Endothelial cell (in vitro differentiated cells): Measurements from ENCODE around the gene MRPL36. TPM values are rescaled to one million over a fixed set of nuclear protein-coding genes. Genes with fewer than 3 reads are reported as not detected.

Experiments used
- DNase-seq: peaks from one replicate; pipeline ENCODE4 v3.0.0; 2021; ENCODE audit warnings: low spot score
- H3K27ac Mint-ChIP-seq: one replicate; pipeline ENCODE4 v1.8.0; 2021; ENCODE audit warnings: mixed read lengths, inconsistent platforms; ENCODE audit not compliant: unreplicated experiment
- H3K27me3 Mint-ChIP-seq: one replicate; pipeline ENCODE4 v1.8.0; 2021; ENCODE audit warnings: mild to moderate bottlenecking, moderate library complexity, mixed read lengths, inconsistent platforms; ENCODE audit not compliant: unreplicated experiment
- H3K36me3 Mint-ChIP-seq: one replicate; pipeline ENCODE4 v1.8.0; 2021; ENCODE audit warnings: mild to moderate bottlenecking, low read depth, mixed read lengths, inconsistent platforms; ENCODE audit not compliant: unreplicated experiment
- H3K4me1 Mint-ChIP-seq: one replicate; pipeline ENCODE4 v1.8.0; 2021; ENCODE audit warnings: mild to moderate bottlenecking, mixed read lengths, inconsistent platforms; ENCODE audit not compliant: unreplicated experiment
- H3K4me3 Mint-ChIP-seq: one replicate; pipeline ENCODE4 v1.8.0; 2021; ENCODE audit warnings: mild to moderate bottlenecking, mixed read lengths, inconsistent platforms; ENCODE audit not compliant: unreplicated experiment
- H3K9me3 Mint-ChIP-seq: one replicate; pipeline ENCODE4 v1.8.0; 2021; ENCODE audit warnings: mixed read lengths, inconsistent platforms; ENCODE audit not compliant: unreplicated experiment
- total RNA-seq: library from RNA; stranded (reverse); fragmentation: NEBNext Ultra II Directional; extraction: Animal tissue kit (Norgen Biotek cat#: 25700); gene quantifications from one replicate; pipeline ENCODE4 v1.2.1, GENCODE V29; 2021; ENCODE audit not compliant: unreplicated experiment
- TF ChIP-seq, protein P1 (sequence below): fragments of 200-600 bp; sonication (generic); IDR thresholded peaks from one replicate; pipeline ENCODE4 v1.5.0; 2021; ENCODE audit warnings: antibody characterized with exemption; ENCODE audit not compliant: unreplicated experiment

Gene MRPL36
- total RNA-seq, 1 donor from 2014 or later: 32.5 TPM

DNA sequence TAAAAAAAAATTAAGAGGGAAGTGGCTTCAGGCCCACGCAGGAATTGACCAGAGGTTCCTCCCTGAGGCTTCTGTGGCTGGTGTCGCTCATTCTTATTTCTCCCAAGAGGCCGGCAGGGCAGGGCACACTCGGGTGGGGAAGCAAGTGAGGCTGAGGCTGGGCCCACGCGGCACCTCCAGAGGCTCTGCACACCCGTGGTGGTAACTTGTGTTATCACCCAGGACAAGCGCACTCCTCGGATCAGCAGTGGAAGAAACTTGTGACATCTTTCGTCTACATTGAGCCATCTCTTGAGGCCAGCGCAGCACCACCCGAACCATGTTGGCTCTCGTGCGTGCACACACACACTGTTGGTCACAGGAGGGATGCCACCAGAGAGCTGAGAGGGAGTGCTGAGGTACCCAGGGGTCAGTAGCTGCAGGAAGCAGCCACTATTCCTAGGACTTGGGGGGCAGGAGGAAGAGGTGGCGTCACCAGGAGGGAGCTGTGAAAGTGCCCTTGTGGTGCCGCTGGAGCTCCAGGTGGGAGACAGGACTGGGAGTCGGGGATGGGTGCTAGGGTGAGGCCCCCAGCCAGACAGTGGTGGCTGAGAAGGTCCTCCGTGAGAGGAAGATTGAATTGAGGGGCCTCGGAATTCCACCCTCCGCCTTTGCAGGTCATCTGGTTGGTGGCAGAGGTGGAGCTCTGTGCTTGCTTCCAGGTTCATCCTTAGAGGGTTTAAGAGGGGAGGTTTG is 8.0 kb upstream of the MRPL36 start:
- H3K36me3 Mint-ChIP-seq: peaks cover 36% of the 10 kb centered on the region
- H3K4me3 Mint-ChIP-seq: no peak overlapping the region
- H3K9me3 Mint-ChIP-seq: no peaks in the 10 kb centered on the region
- H3K27me3 Mint-ChIP-seq: no peaks in the 10 kb centered on the region
- DNase-seq: no peak
- TF ChIP-seq, protein P1, sequence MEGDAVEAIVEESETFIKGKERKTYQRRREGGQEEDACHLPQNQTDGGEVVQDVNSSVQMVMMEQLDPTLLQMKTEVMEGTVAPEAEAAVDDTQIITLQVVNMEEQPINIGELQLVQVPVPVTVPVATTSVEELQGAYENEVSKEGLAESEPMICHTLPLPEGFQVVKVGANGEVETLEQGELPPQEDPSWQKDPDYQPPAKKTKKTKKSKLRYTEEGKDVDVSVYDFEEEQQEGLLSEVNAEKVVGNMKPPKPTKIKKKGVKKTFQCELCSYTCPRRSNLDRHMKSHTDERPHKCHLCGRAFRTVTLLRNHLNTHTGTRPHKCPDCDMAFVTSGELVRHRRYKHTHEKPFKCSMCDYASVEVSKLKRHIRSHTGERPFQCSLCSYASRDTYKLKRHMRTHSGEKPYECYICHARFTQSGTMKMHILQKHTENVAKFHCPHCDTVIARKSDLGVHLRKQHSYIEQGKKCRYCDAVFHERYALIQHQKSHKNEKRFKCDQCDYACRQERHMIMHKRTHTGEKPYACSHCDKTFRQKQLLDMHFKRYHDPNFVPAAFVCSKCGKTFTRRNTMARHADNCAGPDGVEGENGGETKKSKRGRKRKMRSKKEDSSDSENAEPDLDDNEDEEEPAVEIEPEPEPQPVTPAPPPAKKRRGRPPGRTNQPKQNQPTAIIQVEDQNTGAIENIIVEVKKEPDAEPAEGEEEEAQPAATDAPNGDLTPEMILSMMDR: no peak
- no peak overlapping the region for H3K27ac Mint-ChIP-seq
- no peaks in the 10 kb centered on the region for H3K4me1 Mint-ChIP-seq

DNA sequence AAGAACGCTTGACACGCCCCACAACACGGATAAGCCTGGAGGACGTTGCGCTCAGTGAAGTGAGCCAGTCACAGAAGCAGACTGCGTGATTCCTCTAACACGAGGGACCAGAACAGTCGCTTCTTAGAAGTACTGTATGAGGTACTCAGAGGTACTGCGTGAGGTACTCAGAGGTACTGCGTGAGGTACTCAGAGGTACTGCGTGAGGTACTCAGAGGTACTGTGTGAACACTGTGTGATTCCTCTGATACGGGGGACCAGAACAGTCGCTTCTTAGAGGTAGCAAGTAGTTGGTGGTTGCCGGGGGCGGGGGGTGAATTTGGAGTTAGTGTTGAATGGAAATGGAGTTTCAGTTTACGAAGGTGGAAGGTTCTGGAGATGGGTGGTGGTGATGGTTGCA is 7.3 kb upstream of the MRPL36 start:
- Mint-ChIP-seq H3K36me3 (peaks cover 36% of the 10 kb centered on the region), H3K9me3 (no peaks in the 10 kb centered on the region), H3K27ac (no peak overlapping the region), H3K4me1 (peaks cover 2% of the 10 kb centered on the region), H3K4me3 (no peak overlapping the region), H3K27me3 (peaks cover under 1% of the 10 kb centered on the region)
- DNase-seq: no peak
- TF ChIP-seq, protein P1: no peak

- H3K36me3 Mint-ChIP-seq: peaks cover 36% of the 10 kb centered on the region
- peaks cover 4% of the 10 kb centered on the region for H3K4me1 Mint-ChIP-seq
- H3K27me3 Mint-ChIP-seq: peaks cover 1% of the 10 kb centered on the region
- DNase-seq: no peak
- H3K4me3 Mint-ChIP-seq: no peak overlapping the region
- H3K9me3 Mint-ChIP-seq: no peaks in the 10 kb centered on the region
- TF ChIP-seq, protein P1: no peak
- H3K27ac Mint-ChIP-seq: no peak overlapping the region
Observed at GRCh38 chr5:1806199-1806598, 6.6 kb upstream of the MRPL36 start.

DNA sequence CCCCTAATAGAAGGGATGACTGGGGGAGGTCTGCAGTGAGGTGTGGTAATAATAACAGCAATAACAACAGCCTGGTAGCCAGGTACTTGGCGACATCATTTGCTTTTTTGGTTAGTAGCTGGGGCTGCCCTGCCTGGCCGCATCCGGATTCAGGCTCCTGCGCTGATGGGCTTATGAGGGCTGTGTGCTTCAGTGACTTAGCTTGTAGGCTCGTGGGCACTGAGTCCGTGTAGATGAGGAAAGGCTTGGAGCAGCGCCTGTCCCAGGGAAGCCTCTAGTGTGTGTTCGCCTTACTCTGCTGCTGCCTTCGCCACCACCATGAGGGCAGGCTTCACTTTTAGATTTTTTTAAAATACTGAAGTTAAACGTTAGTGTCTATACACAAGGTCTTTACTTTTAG is 6.1 kb upstream of the MRPL36 start:
- H3K9me3 Mint-ChIP-seq: no peaks in the 10 kb centered on the region
- H3K4me3 Mint-ChIP-seq: no peak overlapping the region
- no peak for DNase-seq
- no peak overlapping the region for H3K27ac Mint-ChIP-seq
- peaks cover 1% of the 10 kb centered on the region for H3K27me3 Mint-ChIP-seq
- H3K4me1 Mint-ChIP-seq: peaks cover 4% of the 10 kb centered on the region
- TF ChIP-seq, protein P1: no peak
- peaks cover 33% of the 10 kb centered on the region for H3K36me3 Mint-ChIP-seq

GRCh38 chr5:1805326-1805725 is 5.7 kb upstream of the MRPL36 start:
- TF ChIP-seq, protein P1: no peak
- H3K27me3 Mint-ChIP-seq: peaks cover 1% of the 10 kb centered on the region
- no peaks in the 10 kb centered on the region for H3K9me3 Mint-ChIP-seq
- no peak overlapping the region for H3K4me3 Mint-ChIP-seq
- DNase-seq: no peak
- peaks cover 7% of the 10 kb centered on the region for H3K4me1 Mint-ChIP-seq
- H3K36me3 Mint-ChIP-seq: peaks cover 31% of the 10 kb centered on the region
- no peak overlapping the region for H3K27ac Mint-ChIP-seq
